Measurements from ENCODE around the gene ABCB11.

The ABCB11 gene

GRCh38 chr2:169006665-169007064 lies 24.5 kb downstream of the ABCB11 start:
- no peak for DNase-seq

DNA sequence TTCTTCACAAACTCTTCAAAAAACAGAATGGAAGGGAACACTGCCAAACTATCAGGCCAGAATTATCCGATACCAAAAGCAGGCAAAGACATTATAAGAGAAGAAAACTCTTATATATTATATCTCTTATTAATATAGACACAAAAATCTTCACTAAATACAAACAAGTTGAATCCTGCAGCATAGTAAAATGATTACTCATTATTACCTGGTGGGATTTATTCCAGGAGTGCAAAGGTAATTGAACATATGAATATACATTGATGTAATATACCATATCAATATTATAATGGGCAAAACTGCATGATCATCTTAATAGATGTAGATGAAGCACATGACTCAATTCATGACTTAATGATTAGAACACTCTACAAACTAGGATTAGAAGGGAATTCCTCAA lies 25.1 kb downstream of the ABCB11 start:
- DNase-seq = no peak

GRCh38 chr2:169005080-169005598 lies 26.0 kb downstream of the ABCB11 start:
- DNase-seq = no peak

DNA sequence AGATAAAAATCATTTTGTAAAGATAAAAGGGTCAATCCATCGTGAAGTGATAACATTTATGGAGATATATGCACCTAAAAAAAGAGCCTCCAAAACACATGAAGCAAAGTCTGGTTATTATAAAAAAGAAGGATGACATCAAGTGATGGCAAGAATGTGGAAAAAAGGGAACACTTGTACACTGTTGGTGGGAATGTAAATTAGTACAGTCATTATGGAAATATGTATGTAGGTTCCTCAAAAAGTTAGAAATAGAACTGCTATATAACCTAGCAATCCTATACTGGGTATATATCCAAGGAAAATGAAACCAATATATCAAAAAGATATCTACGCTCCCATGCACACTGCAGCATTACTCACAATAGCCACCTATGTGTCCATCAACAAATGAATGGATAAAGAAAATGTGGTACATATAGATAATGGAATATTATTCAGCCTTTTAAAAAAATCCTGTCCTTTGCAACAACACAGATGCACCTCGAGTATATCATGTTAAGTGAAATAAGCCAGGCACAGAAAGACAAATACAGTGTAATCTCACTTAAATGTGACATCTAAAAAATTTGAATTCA lies 28.9 kb downstream of the ABCB11 start:
- DNase-seq = no peak

DNA sequence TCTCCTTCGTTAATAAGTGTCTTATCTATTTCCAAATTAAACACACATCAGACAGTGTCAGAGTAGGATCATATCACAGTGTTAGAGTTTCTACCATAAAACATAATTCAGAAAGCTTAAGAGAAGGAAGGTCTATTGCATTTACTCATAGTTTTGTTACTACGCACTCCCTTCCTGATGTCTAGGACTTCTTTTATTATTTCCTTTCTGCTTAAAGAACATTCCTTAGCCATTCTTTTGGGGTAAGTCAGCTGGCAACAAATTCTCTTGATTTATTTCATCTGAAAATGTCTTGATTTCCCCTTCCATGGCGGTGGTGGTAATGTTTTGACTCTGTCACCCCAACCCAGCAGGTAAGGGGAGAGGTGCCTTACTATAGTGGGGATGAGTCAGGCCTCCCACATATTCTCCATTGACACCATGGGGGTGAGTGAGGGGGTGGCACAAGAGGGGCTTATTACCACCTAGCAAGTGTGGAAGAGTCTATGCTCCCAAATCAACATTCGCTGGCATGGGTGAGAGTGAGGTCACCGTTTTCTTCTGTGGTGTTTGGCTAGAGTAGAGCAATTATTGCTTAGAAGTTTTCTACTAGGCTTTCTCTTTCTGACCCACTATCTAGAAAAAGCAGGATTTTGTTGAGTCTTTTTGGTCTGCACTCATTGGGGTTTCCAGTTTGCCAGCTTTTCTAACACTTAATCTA lies 29.9 kb downstream of the ABCB11 start:
- DNase-seq = peak; percentile 15

DNA sequence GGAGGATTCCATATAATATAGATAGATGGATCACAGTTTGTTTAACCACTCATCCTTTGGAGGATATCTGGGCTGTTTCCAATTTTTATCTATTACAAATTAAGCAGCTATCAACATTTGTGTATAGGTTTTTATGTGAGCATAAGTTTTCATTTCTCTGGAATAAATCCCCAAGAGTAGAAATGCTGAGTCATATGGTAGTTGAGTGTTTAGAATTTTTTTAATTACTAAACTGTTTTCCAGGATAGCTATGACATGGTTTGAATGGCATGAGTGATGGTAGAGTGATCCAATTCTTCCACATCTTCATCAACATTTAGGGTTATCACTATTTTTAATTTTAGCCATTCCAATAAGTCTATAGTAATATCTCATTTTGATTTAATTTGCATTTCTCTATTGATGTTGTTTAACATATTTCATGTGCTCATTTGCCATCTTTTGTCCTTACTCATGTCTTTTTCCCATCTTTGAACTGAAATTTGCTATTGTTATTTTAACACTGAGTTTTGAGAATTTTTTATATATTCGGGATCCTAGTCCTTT lies 31.4 kb downstream of the ABCB11 start:
- no peak for DNase-seq

GRCh38 chr2:168998609-168999211 lies 32.4 kb downstream of the ABCB11 start:
- no peak for DNase-seq

DNA sequence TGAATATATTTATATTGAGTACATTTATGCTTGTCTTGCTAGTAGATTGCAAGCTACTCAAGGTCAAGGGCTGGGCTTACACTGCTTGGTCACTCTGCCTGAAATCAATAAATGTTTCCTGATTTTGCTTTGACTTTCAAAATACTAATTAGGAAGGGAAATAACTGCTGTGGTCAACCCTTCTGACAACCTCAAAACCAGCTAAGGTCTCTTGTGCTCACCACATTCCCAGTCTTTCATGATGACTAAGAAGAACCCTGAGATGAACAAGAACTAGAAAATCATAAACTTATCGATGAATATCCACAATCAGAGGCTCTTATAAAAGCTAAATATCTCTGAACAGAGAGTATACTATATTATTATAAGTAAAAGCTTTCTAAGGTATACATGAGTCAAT lies 33.3 kb downstream of the ABCB11 start:
- DNase-seq = no peak

GRCh38 chr2:168997118-168997521 lies 34.0 kb downstream of the ABCB11 start:
- no peak for DNase-seq

DNA sequence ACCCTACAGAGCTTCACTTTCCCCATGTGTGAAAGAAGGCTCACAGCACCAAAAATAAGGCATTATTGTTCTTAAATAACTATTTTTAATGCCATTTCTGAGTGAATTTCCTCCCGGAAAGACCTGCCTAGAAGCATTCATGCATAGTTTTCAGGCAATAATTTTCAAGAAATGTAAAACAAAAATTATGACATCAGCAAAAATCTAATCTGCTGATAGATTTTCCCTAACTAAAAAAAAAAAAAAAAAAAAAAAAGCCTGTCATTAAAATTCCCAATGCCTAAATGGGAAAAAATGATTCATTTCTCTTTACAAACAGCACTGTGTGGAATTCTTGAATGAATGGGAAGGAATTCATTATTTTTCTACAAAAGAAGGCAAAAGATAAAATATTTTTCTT lies 35.4 kb downstream of the ABCB11 start:
- DNase-seq = no peak

DNA sequence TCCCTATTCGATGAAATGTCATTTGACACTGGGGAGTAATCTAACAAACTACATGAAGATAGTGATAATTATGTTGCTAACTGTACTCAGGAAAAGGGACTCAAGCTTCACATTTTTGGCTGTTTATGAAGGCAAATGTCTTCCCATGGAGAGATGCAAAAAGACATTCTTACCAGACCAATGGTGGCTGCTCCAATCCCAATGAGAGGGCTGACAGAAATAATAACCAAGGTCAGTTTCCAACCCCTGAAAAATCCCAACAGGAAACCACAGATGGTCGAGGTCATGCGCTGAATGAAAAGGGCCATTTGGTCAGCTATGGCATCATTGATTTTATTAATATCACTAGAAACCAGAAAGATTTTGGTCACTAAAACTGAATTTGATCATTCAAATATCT lies 37.6 kb downstream of the ABCB11 start:
- DNase-seq = no peak

- no peak for DNase-seq
Measured at GRCh38 chr2:168992591-168993349, 38.4 kb downstream of the ABCB11 start.

DNA sequence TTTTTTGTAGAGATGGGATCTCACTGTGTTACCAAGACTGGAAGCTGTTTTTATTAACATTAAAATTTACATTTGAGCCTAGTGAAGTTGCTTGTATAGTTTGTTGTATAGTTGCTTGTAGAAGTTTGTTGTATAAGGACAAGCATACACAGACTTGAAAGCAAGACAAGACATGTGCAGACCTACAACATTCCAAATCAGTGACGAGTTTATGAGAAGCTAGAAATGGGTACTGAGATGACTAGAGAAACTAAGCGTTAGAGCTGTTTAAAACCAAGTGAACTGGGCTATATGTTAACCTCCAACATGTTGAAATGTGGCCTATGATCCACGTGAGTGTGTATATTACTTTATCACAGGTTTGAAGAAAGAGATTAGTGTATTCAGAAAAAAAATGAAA lies 39.1 kb downstream of the ABCB11 start:
- DNase-seq = no peak

- DNase-seq = no peak
Measured at GRCh38 chr2:168988755-168989154, 42.4 kb downstream of the ABCB11 start.

DNA sequence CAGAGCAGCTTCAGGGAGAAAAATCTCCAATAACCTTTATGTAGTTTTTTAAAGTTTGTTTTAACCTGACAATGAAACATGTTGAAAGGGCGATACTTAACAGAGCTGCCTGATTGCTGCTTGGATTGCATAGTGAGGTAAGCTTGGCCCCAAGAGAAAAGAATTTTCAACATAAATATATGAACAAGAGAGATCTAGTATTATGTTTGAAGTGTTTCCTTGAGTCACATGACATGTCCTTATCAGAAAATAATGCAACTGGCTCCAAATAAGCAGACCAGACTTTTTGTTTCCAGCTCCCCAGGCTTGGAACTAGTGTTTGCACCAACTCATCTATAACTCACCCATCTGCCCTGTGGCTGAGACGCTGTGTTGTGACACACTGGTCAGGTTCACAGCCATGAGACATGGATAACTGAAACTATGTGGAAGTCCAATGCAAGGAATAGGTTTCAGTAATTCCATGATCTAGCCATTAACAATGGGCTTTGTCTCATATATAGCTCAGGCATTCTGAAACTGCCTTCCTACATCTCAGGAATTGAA lies 44.7 kb downstream of the ABCB11 start:
- no peak for DNase-seq

- no peak for DNase-seq
Measured at GRCh38 chr2:168981651-168982050, 49.5 kb downstream of the ABCB11 start.

DNA sequence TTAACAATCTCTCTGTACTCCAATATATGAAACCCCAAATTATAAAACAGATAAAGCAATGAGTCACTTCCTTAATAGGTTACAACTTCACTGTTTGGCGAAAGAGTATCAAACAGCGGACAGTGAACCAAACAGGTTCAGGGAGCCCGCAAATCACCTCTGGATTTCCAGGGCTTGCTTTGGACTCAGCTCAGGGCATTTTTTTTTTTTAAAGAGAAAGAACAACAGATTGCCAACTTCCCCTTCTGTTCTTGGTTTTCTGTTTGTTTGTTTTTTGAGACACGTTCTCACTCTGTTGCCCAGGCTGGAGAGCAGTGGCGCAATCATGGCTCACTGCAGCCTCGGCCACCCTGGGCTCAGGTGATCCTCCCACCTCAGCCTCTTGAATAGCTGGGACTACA lies 52.7 kb downstream of the ABCB11 start:
- DNase-seq = no peak

- DNase-seq = no peak
Measured at GRCh38 chr2:168977608-168978007, 53.5 kb downstream of the ABCB11 start.

- no peak for DNase-seq
Measured at GRCh38 chr2:168976034-168976654, 55.0 kb downstream of the ABCB11 start.

GRCh38 chr2:168974428-168974827 lies 56.7 kb downstream of the ABCB11 start:
- no peak for DNase-seq

DNA sequence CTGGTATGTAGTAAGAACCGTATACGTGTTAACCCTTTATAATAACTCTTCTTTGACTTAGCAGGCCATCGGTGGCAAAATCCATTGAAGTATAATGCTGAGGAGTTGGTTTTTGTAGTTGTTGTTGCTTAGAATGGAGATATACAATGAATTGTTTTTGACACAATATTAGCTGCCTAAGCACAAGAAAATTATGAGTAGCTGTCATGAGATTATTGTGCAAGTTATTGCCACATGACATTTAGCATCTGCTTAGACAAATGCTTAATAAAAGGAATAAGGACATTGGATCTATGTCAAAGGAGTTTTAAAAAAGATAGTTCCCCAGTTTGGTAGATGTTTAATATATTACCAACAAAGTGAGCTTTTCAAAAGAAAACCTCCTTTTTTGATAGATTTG lies 59.9 kb downstream of the ABCB11 start:
- no peak for DNase-seq

DNA sequence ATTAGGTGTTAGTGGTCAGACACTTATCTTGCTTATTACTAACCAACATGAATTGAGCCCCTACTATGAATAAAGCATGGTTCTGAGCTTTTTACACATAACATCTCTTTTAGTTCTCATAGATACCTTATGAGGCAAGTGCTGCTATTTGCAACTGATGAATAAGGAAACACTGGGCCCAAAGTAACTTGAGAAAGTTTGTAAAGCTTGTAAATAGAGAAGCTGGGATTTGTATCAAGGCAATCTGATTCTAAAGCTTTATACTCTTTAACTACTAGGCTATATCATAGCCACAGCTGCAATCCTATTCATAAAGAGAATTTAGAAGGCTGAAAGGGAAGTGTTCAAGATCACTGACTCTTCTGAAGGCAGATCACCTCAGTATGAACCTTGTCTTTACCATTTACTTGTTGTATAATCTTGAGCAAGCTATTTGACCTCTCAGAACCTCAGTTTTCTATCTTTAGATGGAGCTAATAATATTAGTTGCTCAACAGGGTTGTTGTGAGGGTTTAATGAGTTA lies 60.4 kb downstream of the ABCB11 start:
- DNase-seq = no peak

All from stimulated activated CD4-positive, alpha-beta T cell treated with anti-CD3 and anti-CD28 coated beads, Interleukin-4, amount 100 ng/mL, for 24 hours (primary cell).